Renal pelvis (tissue), 4 donors: ENCODE data around the gene NCOR1. TPM values are rescaled to one million over a fixed set of nuclear protein-coding genes. Genes with fewer than 3 reads are reported as not detected.
"Not testable (repeated sequence)": the region's sequence is repeated elsewhere in the genome, so short reads cannot be mapped to it uniquely, and the experiment has no call there.

Experiments
- DNase-seq: peaks from one replicate; pipeline ENCODE4 v3.0.0-alpha.2; 2013
- polyA plus RNA-seq, 3 donors: library from polyadenylated mRNA; unstranded; fragments of 120-200 nt; gene quantifications; one replicate each; pipeline ENCODE4 v1.2.1, GENCODE V29; 2013; ENCODE audit not compliant: insufficient read length in 3 of 3

NCOR1 gene
- polyA plus RNA-seq, 3 donors: 102 to 117 (median 112) TPM

DNA sequence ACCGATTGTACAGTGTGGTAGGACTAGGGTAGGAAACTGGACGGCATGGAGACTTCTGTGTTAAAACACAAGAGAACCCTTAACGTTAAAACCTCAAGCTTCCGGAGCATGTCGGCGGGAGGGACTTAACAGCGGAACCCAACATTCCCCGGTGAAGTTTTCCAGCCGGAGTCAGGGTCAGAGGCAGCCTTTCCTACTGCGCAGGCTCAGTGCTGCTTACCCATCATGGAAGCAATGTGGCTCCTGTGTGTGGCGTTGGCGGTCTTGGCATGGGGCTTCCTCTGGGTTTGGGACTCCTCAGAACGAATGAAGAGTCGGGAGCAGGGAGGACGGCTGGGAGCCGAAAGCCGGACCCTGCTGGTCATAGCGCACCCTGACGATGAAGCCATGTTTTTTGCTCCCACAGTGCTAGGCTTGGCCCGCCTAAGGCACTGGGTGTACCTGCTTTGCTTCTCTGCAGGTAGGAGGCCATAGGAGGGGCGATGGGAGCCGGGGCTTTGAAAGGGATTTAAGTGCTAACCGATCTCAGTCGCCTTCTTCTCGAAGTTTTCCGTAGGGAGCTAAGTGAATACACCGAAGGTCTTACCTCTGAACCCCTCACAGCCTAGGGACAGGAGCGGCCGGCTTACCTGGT is 1.8 kb upstream of the NCOR1 start, which contains the start of gene PIGL:
TSS of gene PIGL (plus strand) at position 209 of the 634 bp plus-strand sequence. CDS start at position 226, 17 bp downstream.
- DNase-seq: peak; percentile 94

DNA sequence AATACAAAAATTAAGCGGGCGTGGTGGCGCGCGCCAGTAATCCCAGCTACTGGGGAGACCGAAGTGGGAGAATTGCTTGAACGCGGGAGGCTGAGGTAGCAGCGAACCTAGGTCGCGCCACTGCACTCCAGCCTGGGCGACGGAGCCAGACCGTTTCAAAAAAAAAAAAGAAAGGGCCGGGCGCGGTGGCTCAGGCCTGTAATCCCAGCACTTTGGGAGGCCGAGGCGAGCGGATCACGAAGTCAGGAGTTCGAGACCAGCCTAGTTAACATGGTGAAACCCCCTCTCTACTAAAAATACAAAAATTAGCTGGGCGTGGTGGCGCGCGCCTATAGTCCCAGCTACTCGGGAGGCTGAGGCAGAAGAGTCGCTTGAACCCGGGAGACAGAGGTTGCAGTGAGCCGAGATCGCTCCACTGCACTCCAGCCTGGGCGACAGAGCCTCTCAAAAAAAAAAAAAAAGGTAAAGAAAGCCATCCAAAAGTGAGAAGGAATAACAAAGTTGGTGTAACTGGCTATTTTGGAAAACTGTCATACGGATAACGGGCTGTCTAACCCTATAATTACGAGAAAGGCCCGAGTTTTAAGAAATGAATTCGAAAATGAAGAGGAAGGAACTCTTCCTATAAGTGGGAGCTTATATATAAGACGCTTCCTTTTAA is 1.1 kb upstream of the NCOR1 start:
- DNase-seq: not testable (repeated sequence)

DNA sequence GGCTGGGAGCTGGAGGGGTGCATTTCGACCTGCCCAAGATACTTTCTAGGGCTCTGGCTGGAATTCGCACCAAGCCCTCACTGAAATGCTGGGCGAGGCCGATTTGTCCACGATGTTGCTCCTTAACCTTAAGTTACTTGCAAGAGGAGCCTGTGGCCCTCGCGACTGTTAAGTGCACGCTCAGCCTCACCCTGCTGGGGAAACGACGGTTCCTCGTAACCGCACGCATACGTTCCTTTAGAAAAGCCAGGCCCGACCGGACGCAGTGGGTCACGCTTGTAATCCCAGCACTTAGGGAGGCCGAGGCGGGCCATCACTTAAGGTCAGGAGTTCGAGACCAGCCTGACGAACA is 607 bp upstream of the NCOR1 start:
- no peak for DNase-seq

DNA sequence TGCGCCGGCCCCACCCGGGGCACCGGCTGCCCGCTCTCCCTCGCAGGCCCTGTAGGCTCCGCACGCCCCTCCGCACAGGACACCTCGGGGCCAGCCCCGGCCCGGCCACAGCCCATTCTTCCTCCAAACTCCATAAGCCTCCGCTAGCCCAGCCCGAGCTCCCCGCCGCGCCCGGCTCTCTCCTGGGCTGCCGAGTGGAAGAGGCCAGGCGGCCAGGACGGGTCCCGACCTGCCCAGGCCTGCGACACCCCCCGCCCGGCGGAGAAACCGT is 397 bp downstream of the NCOR1 start:
- DNase-seq: peak; percentile 45

DNA sequence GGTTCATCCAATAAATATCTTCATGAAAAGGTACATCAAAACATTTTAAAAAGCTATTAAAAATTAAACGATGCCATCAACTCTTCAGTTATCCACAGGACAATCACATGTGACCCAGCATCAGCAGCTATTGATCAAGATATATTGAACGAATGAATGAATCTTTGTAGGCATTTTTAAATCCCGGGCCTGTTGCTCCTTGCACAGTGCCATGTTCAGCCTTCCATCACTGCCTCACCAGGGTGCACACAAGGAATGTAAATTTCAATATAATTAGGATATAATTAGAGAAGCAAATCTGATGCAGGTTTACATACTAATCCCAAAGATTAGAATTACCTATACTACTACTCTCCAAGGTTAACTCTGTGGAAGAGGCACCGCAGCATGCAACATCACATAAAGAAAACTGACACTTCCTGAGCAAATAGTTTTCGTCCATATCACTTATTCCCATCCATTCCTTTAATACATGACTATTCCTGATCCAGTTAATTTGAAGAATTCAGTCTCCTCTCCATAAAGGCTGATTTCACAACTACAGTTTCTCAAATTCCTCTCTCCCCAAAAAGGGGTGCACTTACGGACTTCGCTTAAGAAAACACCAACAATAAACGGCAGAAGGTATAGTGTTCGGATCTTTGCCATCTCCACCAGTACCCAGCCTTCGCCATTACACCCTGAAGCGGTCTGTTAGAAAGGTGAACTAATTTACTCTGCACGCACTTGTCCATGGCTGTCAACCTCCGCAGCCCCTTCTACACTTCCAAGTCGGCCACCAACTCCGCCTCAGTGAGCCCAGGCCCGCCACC is 938 bp downstream of the NCOR1 start:
- DNase-seq: peak; percentile 26

DNA sequence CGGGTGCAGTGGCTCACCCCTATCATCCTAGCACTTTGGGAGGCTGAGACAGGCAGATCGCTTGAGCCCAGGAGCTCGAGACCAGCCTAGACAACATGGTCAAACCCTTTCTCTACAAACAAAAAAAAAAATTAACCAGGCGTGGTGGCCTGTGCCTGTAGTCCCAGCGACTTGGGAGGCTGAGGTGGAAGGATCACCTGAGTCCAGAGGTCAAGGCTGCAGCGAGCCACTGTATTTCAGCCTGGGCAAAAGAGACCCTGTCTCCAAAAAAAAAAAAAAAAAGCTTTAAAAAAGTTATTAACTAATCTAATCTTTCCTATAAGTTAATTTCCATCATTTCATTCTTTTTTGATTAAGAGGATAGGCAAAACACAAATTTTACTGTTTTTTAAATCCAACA is 2.5 kb downstream of the NCOR1 start:
- DNase-seq: no peak

DNA sequence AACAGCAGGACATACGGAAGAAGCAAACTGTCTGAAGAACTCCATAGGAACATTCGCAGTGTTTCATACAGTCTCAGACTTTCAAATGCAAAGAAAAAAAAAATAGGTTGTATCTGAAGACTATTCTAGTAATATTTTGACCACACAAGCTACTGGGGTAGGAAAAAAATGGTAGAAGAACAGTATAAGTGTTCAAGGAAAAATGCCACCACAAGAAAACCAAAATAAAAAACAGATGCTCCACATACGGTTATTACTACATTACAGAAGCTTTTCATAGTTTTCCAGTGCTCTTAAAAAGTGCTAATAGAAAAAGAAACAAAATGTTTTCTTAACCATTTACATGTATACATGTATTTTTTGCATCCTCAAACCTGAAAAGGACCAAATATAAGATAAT is 3.7 kb downstream of the NCOR1 start:
- no peak for DNase-seq

DNA sequence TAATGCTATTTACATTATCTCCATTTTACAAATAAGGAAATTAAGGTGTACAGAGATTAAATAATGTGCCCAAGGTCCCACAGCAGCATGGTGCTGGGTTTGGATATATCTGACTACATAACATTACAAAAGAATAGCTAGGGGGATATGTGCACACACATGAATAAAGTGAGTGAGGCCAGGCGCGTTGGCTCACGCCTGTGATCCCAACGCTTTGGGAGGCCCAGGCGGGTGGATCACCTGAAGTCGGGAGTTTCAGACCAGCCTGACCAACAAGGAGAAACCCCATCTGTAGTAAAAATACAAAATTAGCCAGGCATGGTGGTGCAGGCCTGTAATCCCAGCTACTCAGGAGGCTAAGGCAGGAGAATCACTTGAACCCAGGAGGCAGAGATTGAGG is 10.6 kb downstream of the NCOR1 start:
- not testable (repeated sequence) for DNase-seq

DNA sequence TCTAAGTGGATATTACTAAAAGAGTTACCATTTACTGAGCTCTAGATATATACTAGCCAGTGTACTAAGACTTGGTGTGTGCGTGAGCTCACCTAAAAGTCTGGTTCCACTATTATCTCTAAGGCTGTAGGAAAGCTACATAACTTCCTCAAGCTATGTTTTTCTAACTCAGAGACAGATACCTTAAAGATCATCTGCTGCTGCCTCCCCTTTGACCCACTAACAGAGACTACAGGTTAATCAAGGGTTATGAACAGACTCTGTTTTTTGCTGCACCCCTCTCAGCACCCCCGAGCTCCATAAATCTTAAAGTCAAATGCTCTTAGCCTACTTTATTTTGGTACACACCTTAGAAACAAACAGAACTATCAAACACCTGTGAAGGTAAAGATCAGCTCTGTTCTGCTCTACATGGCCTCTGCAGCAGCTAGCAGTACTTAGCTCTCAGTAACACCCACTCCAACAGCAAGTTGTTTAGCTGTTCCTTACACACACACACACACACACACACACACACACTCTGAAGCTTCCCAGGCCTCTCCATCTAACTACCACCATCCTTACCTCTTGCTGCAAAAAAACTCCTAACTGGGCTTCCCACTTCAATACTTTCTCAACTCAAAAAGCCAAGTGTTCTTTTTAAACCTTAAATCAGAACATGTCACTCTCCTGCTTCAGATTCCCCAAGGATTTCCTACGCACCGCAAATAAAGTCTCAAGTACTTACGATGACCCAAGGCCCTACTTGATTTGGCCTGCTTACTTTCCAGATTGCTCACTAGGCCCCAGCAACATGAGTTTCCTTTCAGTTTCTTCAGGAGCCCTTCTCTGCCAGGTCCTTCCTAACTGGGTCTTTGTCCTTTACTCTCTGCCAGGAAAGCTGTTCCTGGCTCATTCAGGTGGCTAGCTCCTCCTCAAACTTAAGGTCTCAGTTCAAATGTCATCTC is 12.5 kb downstream of the NCOR1 start:
- DNase-seq: not testable (repeated sequence)

DNA sequence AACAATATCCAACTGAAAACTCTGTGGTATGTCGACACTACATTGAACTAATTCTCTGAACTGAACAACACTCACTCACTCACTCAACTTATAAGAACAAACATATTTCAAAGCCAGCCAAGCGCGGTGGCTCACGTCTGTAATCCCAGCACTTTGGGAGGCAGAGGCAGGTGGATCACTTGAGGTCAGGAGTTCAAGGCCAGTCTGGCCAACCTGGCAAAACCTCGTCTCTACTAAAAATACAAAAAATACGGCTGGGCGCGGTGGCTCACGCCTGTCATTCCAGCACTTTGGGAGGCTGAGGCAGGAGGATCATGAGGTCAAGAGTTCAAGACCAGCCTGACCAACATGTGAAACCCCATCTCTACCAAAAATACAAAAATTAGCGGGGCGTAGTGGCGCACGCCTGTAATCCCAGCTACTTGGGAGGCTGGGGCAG is 13.6 kb downstream of the NCOR1 start:
- DNase-seq: not testable (repeated sequence)

DNA sequence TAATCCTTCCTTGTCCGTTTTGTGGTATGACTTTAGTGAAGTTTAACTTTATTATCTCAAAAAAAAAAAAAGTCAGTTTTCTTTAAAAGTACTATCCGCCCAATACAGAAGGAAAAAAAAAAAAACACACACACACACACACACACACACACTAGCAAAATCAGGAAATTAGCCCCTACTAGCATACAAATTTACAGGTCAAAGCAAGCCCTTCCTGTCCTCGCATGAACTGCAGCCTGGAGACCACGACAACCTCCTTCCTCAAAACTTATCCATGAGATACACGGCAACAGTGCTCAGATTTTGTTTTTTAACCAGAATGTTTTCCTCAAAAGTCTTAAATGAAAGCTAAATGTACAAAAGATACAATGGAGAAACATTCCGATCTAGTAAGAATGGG is 16.2 kb downstream of the NCOR1 start:
- no peak for DNase-seq

DNA sequence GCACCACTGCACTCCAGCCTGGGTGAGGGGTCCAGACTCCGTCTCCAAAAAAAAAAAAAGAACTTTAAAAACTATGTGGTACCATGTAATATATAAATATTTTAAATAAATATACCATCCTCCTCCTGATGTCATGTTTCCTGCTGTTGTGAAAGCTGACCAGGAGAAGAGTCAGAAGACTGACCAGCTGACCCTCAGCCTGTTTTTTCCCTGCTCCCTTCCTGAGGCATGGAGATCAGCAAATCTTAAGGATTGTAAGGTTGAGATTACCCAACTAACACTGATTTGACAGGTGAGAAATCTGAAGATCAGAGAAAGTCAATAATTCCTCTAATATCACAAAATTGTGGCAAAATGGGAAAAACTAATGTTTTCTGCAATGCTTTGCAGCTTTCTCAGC is 18.1 kb downstream of the NCOR1 start:
- DNase-seq: no peak

DNA sequence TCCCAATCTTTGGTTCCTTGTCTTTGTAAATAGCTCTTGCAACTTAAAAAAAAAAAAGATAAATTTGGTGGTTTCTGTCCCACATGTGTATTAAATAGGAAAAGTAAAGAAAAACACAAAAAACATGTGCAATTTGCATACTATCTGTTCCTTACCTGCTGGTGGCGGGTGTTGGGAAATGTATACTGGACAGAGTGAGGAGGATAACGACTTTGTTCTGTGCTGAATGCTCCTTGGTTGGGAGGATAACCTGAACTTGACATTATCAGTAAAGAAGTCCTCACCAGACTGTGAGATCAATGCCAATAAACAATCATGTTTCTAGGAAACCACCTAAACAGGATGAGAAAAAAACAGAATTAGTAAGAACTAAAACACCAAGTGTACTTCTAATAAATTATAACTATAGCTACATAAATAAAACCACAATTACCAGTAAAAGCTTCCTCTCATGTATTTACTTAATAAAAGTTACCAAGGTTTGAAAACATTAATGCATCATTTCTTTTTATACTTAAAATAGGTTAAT is 21.0 kb downstream of the NCOR1 start:
- DNase-seq: not testable (repeated sequence)

DNA sequence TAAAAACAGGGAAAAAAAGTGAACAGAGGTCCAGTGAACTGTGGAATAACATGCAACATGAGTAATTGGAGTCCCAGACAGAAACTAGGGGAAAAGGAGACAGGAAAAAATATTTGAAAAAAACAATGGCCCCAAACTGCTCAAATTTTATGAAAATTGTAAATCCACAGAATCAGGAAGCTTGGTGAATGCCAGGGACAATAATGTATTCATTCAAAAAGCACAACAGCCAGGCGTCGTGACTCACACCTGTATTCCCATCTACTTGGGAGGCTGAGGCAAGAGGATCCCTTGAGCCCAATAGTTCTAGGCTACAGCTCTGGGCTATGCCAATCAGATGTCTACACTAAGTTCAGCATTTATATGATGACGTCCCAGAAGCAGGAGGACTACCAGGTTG is 23.7 kb downstream of the NCOR1 start:
- no peak for DNase-seq

DNA sequence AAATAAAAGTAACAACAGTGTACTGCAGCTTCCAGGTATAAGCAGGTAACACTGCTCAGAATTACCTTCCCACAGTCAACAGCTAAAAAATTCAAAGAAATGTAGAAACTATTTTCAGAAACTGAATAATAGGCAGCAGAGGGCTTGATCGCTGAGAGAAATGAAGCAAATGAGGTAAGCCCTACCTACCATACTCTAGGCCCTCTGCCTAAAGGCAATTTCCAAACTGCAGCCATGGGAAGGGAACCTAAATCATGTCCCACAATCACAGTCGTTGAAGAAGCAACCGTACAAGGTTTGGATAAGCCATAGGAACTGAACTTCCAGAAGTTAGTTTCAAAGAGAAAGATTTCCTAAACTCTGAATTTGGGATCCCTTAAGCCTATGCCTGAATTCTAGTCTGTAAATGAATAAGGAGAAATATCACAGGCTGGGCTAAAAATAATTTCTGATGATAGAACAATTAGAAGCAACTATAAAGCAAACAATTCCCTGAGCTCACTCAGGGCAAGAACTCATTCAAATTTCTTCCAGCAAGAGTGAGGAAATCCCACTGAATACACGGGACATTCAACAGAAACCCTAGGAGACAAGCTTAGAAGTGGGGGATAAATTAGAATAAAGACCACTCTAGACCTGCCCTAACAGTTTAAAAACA is 24.5 kb downstream of the NCOR1 start:
- DNase-seq: no peak

DNA sequence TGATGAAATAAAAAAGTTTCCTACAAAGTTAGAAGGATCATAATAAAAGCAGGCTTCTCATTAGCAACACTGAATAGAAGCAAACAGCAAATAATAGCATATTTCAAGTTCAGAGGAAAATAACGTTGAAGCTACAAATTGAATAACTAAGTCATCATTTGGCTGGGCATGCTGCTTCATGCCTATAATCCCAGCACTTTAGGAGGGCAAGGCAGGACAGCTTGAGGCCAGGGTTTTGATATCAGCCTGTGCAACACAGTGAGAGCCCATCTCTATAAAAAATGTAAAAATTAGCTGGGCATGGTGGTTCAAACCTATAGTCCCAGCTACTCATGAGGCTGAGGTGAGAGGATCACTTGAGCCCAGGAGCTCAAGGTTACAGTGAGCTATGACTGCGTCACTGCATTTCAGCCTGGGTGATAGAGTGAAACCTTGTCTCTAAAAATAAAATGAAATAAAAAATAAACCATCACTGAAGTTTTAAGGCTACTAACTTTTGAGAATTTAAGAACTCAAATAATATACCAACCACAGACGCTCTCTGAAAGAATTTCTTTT is 25.5 kb downstream of the NCOR1 start:
- no peak for DNase-seq

DNA sequence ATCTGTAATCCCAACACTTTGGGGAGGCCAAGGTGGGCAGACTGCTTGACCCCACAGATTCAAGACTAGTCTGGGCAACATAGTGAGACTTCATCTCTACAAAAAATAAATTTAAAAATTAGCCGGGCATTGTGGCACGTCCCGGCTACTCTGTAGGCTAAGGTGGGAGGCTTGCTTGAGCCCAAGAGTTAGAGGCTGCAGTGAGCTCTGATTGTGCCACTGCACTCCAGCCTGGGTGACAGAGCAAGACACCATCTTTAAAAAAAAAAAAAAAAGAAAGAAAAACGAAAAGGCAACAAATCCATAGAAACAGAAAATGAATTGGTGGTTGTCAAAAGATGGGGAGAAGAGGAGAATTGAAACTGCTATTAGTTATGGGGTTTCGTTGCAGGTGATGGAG is 27.7 kb downstream of the NCOR1 start:
- no peak for DNase-seq

DNA sequence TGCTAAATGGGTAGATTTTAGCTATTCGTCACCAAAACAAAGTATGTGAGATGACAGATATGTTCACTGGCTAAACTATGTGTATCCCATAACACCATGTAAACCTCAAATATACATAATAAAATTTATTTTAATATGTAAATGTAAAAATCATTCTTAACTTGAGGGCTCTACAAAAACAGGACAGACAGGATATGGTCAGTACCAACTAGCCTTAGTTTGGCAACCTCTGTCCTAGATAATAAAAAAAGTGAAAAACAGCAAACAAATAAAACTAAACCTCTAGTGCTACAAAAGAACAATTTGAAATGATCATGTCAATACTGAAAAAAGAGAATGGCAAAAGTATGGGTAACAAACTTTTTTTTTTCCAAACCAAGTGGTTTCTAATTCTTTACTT is 33.8 kb downstream of the NCOR1 start:
- no peak for DNase-seq

DNA sequence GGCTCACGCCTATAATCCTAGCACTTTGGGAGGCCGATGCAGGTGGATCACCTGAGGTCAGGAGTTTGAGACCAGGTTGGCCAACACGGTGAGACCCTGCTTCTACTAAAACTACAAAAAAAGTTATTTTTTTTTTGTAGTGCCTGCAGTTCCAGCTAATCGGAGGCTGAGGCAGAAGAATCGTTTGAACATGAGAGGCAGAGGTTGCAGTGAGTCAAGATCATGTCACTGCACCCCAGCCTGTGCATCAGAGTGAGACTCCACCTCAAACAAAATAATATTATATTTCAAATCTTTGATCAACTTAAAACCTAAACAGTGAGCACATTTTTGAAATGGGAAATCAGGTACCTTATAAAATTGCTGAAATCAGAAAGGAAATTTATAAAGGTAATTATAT is 36.5 kb downstream of the NCOR1 start:
- no peak for DNase-seq

DNA sequence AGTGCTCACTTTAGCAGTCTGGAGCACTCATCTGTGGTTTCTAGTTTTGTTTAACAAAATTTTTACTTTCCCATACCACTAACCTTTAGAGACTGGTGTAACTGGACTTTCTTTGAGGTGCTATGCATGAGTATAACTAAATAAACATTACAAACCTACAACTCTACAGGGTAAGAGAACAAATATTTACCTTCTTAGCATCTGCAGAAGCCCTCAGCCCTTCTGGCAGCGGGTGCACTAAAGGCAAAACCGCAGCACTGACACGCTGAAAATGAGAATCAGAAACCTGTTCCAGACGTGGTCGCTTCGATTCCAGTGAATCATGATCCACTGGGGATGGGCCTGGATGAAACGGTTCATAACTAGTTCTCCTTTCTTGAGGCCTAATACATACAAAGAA is 43.7 kb downstream of the NCOR1 start:
- no peak for DNase-seq

DNA sequence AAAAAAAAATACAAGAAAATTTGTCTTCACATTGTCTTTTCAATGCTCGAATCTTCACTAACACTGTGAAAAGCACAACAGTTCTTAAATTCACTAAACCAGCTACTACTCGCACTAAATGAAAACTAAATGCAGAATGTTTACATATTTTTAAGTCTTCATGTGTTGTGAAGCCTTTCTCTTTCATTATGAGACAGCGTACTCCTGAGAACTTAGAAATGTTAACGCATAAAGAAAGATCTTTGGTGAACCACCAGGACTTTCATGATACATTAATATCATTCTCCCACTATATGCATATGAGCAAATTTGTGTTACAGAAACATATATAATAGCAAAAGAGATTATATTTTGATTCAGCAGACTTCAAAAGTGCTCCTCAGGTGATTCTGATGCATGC is 48.6 kb downstream of the NCOR1 start:
- not testable (repeated sequence) for DNase-seq
